Astrocyte (in vitro differentiated cells and primary cell): ENCODE measurements around the gene WIPI1.

Experiments used
- EZH2 ChIP-seq: IDR thresholded peaks from 2 replicates; pipeline ENCODE4 v1.6.1; 2012; ENCODE audit warnings: mild to moderate bottlenecking, low read length, inconsistent platforms; ENCODE audit not compliant: insufficient read depth
- TF ChIP-seq, protein P1 (sequence below): IDR thresholded peaks from 2 replicates; pipeline ENCODE4 v1.5.1; 2011; ENCODE audit warnings: low read depth, mild to moderate bottlenecking, inconsistent platforms, low read length, moderate library complexity; ENCODE audit not compliant: insufficient read depth

- TF ChIP-seq EZH2 = no peak
- TF ChIP-seq, protein P1, sequence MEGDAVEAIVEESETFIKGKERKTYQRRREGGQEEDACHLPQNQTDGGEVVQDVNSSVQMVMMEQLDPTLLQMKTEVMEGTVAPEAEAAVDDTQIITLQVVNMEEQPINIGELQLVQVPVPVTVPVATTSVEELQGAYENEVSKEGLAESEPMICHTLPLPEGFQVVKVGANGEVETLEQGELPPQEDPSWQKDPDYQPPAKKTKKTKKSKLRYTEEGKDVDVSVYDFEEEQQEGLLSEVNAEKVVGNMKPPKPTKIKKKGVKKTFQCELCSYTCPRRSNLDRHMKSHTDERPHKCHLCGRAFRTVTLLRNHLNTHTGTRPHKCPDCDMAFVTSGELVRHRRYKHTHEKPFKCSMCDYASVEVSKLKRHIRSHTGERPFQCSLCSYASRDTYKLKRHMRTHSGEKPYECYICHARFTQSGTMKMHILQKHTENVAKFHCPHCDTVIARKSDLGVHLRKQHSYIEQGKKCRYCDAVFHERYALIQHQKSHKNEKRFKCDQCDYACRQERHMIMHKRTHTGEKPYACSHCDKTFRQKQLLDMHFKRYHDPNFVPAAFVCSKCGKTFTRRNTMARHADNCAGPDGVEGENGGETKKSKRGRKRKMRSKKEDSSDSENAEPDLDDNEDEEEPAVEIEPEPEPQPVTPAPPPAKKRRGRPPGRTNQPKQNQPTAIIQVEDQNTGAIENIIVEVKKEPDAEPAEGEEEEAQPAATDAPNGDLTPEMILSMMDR = no peak
Observed at GRCh38 chr17:68441070-68441770, 16.1 kb downstream of the WIPI1 start.
